Nephron (organoid): ENCODE measurements around the gene CDC37L1.

Source experiments
- H3K27ac Mint-ChIP-seq, 3 experiments: 2 replicates each; pipeline ENCODE4 v1.8.0; 2020; ENCODE audit warnings: mixed read lengths in 3 of 3, mild to moderate bottlenecking in 2 of 3, moderate library complexity in 1 of 3
- H3K27me3 Mint-ChIP-seq: 2 replicates; pipeline ENCODE4 v1.8.0; 2021; ENCODE audit warnings: low read depth, mild to moderate bottlenecking, moderate library complexity, mixed read lengths
- H3K36me3 Mint-ChIP-seq: 2 replicates; pipeline ENCODE4 v1.8.0; 2020; ENCODE audit warnings: low read depth, mixed read lengths
- H3K4me1 Mint-ChIP-seq: 2 replicates; pipeline ENCODE4 v1.8.0; 2020; ENCODE audit warnings: mixed read lengths
- H3K4me3 Mint-ChIP-seq, 3 experiments: 2 replicates each; pipeline ENCODE4 v1.8.0; 2020; ENCODE audit warnings: mild to moderate bottlenecking in 3 of 3, mixed read lengths in 3 of 3, moderate library complexity in 2 of 3
- H3K9me3 Mint-ChIP-seq: 2 replicates; pipeline ENCODE4 v1.8.0; 2020; ENCODE audit warnings: mixed read lengths
- TF ChIP-seq, protein P1 (sequence below), 3 experiments: fragments of 200-600 bp; sonication (generic); IDR thresholded peaks; one replicate each; pipeline ENCODE4 v1.5.0; 2021; ENCODE audit warnings: antibody characterized with exemption in 3 of 3; ENCODE audit not compliant: unreplicated experiment in 3 of 3

CDC37L1 gene

DNA sequence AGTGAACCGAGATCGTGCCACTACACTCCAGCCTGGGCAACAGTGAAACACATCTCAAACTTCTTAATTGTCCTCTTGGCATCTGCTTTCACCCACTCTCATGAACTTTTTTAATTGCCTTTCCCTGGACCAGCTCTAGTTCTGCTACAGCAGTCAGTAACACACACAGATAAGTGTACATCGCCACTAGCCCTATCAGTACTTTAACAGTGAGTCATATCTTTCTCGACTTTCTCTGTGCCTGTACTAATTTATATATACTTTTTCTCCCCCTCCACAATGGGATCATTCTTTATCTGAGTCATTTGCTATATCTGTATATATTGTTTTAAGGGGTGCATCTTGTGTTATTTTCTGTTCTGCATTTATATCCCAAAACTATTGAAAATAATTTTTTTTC, 6.7 kb downstream of the CDC37L1 start:
- H3K4me1 Mint-ChIP-seq = no peaks in the 10 kb centered on the region
- TF ChIP-seq, protein P1, sequence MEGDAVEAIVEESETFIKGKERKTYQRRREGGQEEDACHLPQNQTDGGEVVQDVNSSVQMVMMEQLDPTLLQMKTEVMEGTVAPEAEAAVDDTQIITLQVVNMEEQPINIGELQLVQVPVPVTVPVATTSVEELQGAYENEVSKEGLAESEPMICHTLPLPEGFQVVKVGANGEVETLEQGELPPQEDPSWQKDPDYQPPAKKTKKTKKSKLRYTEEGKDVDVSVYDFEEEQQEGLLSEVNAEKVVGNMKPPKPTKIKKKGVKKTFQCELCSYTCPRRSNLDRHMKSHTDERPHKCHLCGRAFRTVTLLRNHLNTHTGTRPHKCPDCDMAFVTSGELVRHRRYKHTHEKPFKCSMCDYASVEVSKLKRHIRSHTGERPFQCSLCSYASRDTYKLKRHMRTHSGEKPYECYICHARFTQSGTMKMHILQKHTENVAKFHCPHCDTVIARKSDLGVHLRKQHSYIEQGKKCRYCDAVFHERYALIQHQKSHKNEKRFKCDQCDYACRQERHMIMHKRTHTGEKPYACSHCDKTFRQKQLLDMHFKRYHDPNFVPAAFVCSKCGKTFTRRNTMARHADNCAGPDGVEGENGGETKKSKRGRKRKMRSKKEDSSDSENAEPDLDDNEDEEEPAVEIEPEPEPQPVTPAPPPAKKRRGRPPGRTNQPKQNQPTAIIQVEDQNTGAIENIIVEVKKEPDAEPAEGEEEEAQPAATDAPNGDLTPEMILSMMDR (IDR thresholded peaks at IDR 0.05; ENCODE audit: unreplicated experiment in 3 of 3) = no peak
- no peaks in the 10 kb centered on the region for H3K27me3 Mint-ChIP-seq
- H3K27ac Mint-ChIP-seq = no peak overlapping the region
- H3K9me3 Mint-ChIP-seq = no peaks in the 10 kb centered on the region
- no peak overlapping the region for H3K4me3 Mint-ChIP-seq
- H3K36me3 Mint-ChIP-seq = peaks cover 45% of the 10 kb centered on the region

DNA sequence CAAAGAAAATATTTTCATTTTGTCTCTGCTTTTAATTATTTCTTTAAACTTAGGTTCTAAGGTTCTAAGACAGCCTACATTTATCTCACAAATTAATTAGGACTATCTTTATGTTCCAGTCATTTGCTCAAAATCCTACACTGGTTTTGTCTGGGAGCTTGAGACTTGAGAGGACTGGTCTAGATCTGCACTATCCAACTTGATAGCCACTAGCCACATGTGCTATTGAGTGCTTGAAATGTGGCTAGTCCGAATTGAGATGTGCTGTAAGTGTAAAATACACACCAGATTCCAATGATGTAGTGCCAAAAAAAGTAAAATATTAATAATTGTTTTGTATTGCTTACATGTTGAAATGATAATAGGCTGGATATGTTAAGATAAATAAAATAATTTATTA, 7.2 kb downstream of the CDC37L1 start:
- peaks cover 49% of the 10 kb centered on the region for H3K36me3 Mint-ChIP-seq
- no peaks in the 10 kb centered on the region for H3K4me1 Mint-ChIP-seq
- no peaks in the 10 kb centered on the region for H3K9me3 Mint-ChIP-seq
- no peaks in the 10 kb centered on the region for H3K27me3 Mint-ChIP-seq
- H3K27ac Mint-ChIP-seq = no peak overlapping the region
- TF ChIP-seq, protein P1 (IDR thresholded peaks at IDR 0.05; ENCODE audit: unreplicated experiment in 3 of 3) = no peak
- no peak overlapping the region for H3K4me3 Mint-ChIP-seq

DNA sequence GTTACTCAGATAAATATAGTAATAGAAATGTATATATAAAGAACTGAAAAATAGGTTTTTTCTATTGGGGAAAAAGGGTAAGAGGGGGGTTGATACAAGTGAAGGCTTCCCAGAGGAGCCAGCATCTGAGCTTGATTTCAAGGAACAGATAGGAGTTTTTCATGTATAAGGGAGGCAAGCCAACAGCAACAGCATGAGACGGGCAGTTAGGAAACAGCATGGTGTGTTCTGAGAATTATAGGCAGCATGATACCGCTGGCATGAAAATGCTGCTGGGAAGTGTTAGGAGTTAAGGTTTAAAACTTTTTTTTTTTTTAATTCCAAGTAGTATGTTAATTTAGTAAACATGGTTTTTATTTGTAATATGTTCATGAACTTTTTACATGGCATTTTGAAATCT, 9.7 kb downstream of the CDC37L1 start:
- TF ChIP-seq, protein P1 (IDR thresholded peaks at IDR 0.05; ENCODE audit: unreplicated experiment in 3 of 3) = no peak
- H3K4me3 Mint-ChIP-seq = no peak overlapping the region
- no peak overlapping the region for H3K27ac Mint-ChIP-seq
- peaks cover 57% of the 10 kb centered on the region for H3K36me3 Mint-ChIP-seq
- H3K4me1 Mint-ChIP-seq = no peaks in the 10 kb centered on the region
- H3K27me3 Mint-ChIP-seq = no peaks in the 10 kb centered on the region
- no peaks in the 10 kb centered on the region for H3K9me3 Mint-ChIP-seq

DNA sequence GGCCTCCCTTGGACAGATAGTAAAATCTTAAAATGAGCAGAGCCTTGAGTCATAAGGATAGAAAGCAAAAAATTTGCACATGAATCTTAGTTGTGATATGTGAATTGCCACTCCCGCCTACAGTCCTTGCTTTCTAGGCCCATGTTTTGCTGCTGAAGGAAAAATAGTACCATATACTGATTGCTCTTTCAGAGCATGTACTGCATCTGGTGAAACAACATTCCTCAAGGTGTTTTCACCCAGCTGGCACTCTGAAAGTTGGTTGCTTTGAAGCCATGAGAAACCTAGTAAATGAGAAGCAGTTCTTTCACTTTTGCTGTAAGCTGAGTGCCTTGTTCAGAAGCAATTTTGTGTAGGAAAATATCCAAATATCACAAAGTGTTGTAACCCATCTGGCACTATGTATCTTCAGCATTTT, 10.3 kb downstream of the CDC37L1 start:
- Mint-ChIP-seq H3K36me3 (peaks cover 55% of the 10 kb centered on the region), H3K27ac (no peak overlapping the region), H3K27me3 (no peaks in the 10 kb centered on the region), H3K4me1 (no peaks in the 10 kb centered on the region), H3K4me3 (no peak overlapping the region), H3K9me3 (no peaks in the 10 kb centered on the region)
- TF ChIP-seq, protein P1 (IDR thresholded peaks at IDR 0.05; ENCODE audit: unreplicated experiment in 3 of 3) = no peak

DNA sequence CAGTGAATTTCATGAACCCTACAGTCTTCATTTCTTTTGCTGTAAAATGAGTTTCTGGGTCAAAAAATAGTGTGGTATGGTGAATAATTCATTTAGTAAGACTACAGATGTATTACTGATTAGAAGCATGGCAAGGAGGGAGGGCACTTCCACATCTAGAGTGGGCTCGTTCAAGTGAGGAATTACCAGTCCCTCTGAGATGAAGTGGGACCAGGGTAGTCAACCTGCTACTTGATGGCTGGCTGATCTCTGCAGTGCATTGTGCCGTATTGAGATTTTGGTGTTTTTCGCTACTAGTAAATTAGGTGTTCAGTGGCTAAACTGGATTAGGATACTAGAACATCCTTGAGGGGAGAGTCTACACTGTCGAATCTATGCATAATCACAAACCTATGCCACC, 10.8 kb downstream of the CDC37L1 start:
- H3K4me1 Mint-ChIP-seq = no peaks in the 10 kb centered on the region
- H3K9me3 Mint-ChIP-seq = no peaks in the 10 kb centered on the region
- H3K36me3 Mint-ChIP-seq = peaks cover 51% of the 10 kb centered on the region
- no peak overlapping the region for H3K27ac Mint-ChIP-seq
- no peak overlapping the region for H3K4me3 Mint-ChIP-seq
- no peaks in the 10 kb centered on the region for H3K27me3 Mint-ChIP-seq
- TF ChIP-seq, protein P1 (IDR thresholded peaks at IDR 0.05; ENCODE audit: unreplicated experiment in 3 of 3) = no peak

DNA sequence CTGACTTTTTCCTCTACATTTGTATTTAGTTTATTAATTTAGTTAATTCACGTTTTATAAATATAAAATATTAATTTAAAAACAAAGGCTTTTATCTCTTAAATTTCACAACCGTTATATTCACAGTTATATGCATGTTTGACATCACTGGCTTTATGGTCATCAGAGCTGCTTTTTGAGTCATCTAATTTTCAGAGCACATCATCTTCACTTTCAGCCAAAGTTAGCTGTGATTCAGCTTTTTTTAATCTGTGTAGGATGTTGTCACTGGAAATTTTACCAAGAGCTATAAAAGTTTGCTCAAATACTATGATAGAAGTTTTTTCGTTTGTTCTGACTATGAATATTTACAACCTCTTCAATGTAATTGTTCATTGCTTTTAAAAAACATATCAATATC, 12.4 kb downstream of the CDC37L1 start:
- TF ChIP-seq, protein P1 (IDR thresholded peaks at IDR 0.05; ENCODE audit: unreplicated experiment in 3 of 3) = no peak
- H3K4me3 Mint-ChIP-seq = no peak overlapping the region
- no peak overlapping the region for H3K27ac Mint-ChIP-seq
- H3K9me3 Mint-ChIP-seq = no peaks in the 10 kb centered on the region
- no peaks in the 10 kb centered on the region for H3K27me3 Mint-ChIP-seq
- H3K4me1 Mint-ChIP-seq = no peaks in the 10 kb centered on the region
- H3K36me3 Mint-ChIP-seq = peaks cover 37% of the 10 kb centered on the region
